ENCODE data around the gene ZNF12.
A peak's percentile ranks its signal among the peaks of the same experiment; 100 is the strongest.

- TF ChIP-seq CTCF (IDR thresholded peaks at IDR 0.05 in 8 of 11, conservative IDR thresholded peaks at IDR 0.05 in 3 of 11) (peak in 2 of 11 experiments; percentile 16 to 27), POLR2A (IDR thresholded peaks at IDR 0.05) (no peak)
Observed at GRCh38 chr7:6729492-6730342, 23.0 kb upstream of the ZNF12 start.

Data from spleen (tissue), 7 donors.